ACHN (cell line): ENCODE results near the gene SPATS2L.

Experiments used
- DNase-seq: peaks from one replicate; pipeline ENCODE4 v3.0.0-alpha.2; 2015
- in situ Hi-C: cut with HindIII; loops from 2 replicates; pipeline ENCODE4 v1.10.0; 2017; ENCODE audit warnings: low sequenced_read_pairs, low pct_ligation_motif_present, low pct_unique_long_range_greater_than_20kb

The SPATS2L gene

GRCh38 chr2:200419325-200419724 lies 112.8 kb downstream of the SPATS2L start:
- in situ Hi-C loops, result no loop called here
- no peak for DNase-seq

- no peak for DNase-seq
- in situ Hi-C loops, result no loop called here
Measured at GRCh38 chr2:200421270-200421669, 114.8 kb downstream of the SPATS2L start.

- in situ Hi-C loops, result no loop called here
- DNase-seq, result no peak
Measured at GRCh38 chr2:200422071-200422470, 115.6 kb downstream of the SPATS2L start.

GRCh38 chr2:200422532-200423261 lies 116.2 kb downstream of the SPATS2L start:
- in situ Hi-C loops, result no loop called here
- DNase-seq, result no peak

- in situ Hi-C loops, result no loop called here
- no peak for DNase-seq
Measured at GRCh38 chr2:200423541-200423940, 117.0 kb downstream of the SPATS2L start.

GRCh38 chr2:200425026-200425821 lies 118.7 kb downstream of the SPATS2L start:
- in situ Hi-C loops, result no loop called here
- DNase-seq, result no peak

GRCh38 chr2:200426754-200427153 lies 120.3 kb downstream of the SPATS2L start:
- no peak for DNase-seq
- in situ Hi-C loops, result no loop called here

- in situ Hi-C loops, result no loop called here
- DNase-seq, result no peak
Measured at GRCh38 chr2:200428961-200429665, 122.6 kb downstream of the SPATS2L start.

- in situ Hi-C loops, result no loop called here
- no peak for DNase-seq
Measured at GRCh38 chr2:200430017-200430416, 123.5 kb downstream of the SPATS2L start.

GRCh38 chr2:200431996-200432705 lies 125.7 kb downstream of the SPATS2L start:
- DNase-seq, result no peak
- in situ Hi-C loops, result no loop called here

GRCh38 chr2:200435379-200435778 lies 128.9 kb downstream of the SPATS2L start:
- in situ Hi-C loops, result no loop called here
- no peak for DNase-seq

- DNase-seq, result no peak
- in situ Hi-C loops, result no loop called here
Measured at GRCh38 chr2:200438251-200438650, 131.8 kb downstream of the SPATS2L start.

GRCh38 chr2:200438846-200439245 lies 132.4 kb downstream of the SPATS2L start:
- no peak for DNase-seq
- in situ Hi-C loops, result no loop called here

- no peak for DNase-seq
- in situ Hi-C loops, result no loop called here
Measured at GRCh38 chr2:200439981-200440380, 133.5 kb downstream of the SPATS2L start.

GRCh38 chr2:200442471-200442870 lies 136.0 kb downstream of the SPATS2L start:
- in situ Hi-C loops, result no loop called here
- DNase-seq, result no peak

- in situ Hi-C loops, result no loop called here
- DNase-seq, result no peak
Measured at GRCh38 chr2:200443376-200443775, 136.9 kb downstream of the SPATS2L start.

- DNase-seq, result no peak
- in situ Hi-C loops, result no loop called here
Measured at GRCh38 chr2:200443916-200444315, 137.4 kb downstream of the SPATS2L start.

GRCh38 chr2:200444530-200444929 lies 138.0 kb downstream of the SPATS2L start:
- in situ Hi-C loops, result no loop called here
- no peak for DNase-seq

GRCh38 chr2:200445284-200445683 lies 138.8 kb downstream of the SPATS2L start:
- in situ Hi-C loops, result no loop called here
- DNase-seq, result no peak
